Suprapubic skin (tissue), 4 donors: Measurements from ENCODE around the gene UACA. TPM values are rescaled to one million over a fixed set of nuclear protein-coding genes. Genes with fewer than 3 reads are reported as not detected.

ENCODE experiments used
- DNase-seq, 2 donors: peaks; one replicate each; pipeline ENCODE4 v3.0.0-alpha.2; 2019; ENCODE audit warnings: low spot score in 2 of 2
- H3K27ac ChIP-seq: fragments of 200-600 bp; sonication (generic); one replicate; pipeline ENCODE4 v1.5.1; 2019
- H3K27me3 ChIP-seq: fragments of 200-600 bp; sonication (generic); one replicate; pipeline ENCODE4 v1.5.1; 2019
- H3K36me3 ChIP-seq: fragments of 200-600 bp; sonication (generic); one replicate; pipeline ENCODE4 v1.5.1; 2019
- H3K4me1 ChIP-seq: fragments of 200-600 bp; sonication (generic); one replicate; pipeline ENCODE4 v1.5.1; 2019
- H3K4me3 ChIP-seq: fragments of 200-600 bp; sonication (generic); one replicate; pipeline ENCODE4 v1.5.1; 2019; ENCODE audit warnings: mild to moderate bottlenecking
- H3K9me3 ChIP-seq: fragments of 200-600 bp; sonication (generic); one replicate; pipeline ENCODE4 v1.5.1; 2019
- CTCF ChIP-seq, 2 donors: fragments of 200-600 bp in 1 of 2; fragments of 450-650 bp in 1 of 2; sonication (generic) in 1 of 2; IDR thresholded peaks; one replicate each; pipeline ENCODE4 v1.5.1; 2016 to 2019; ENCODE audit warnings: antibody characterized with exemption in 2 of 2, mild to moderate bottlenecking in 1 of 2, moderate library complexity in 1 of 2
- EP300 ChIP-seq: sonication (generic); formaldehyde crosslinking; IDR thresholded peaks from one replicate; pipeline ENCODE4 v1.6.1; 2017; ENCODE audit warnings: antibody characterized with exemption
- POLR2A ChIP-seq, 2 donors: fragments of 450-650 bp; IDR thresholded peaks; one replicate each; pipeline ENCODE4 v1.6.1; 2017; ENCODE audit warnings: antibody characterized with exemption in 2 of 2, mild to moderate bottlenecking in 2 of 2, moderate library complexity in 2 of 2
- POLR2AphosphoS5 ChIP-seq, 3 donors: sonication (generic); formaldehyde crosslinking; IDR thresholded peaks; one replicate each; pipeline ENCODE4 v1.6.1; 2017; ENCODE audit warnings: antibody characterized with exemption in 3 of 3
- WGBS: methylation state at CpG from one replicate; pipeline ENCODE4 v1.1.5; 2018; 5-methylcytosine and 5-hydroxymethylcytosine counted together
- total RNA-seq, 4 donors: library from RNA; depleted of rRNA; stranded (reverse); fragments of >200 nt; gene quantifications; one replicate each; pipeline ENCODE4 v1.1.0, GENCODE V29; 2016

UACA gene
- total RNA-seq, 4 donors from 2014 or later: 23.4 to 97.8 (median 27.2) TPM

DNA sequence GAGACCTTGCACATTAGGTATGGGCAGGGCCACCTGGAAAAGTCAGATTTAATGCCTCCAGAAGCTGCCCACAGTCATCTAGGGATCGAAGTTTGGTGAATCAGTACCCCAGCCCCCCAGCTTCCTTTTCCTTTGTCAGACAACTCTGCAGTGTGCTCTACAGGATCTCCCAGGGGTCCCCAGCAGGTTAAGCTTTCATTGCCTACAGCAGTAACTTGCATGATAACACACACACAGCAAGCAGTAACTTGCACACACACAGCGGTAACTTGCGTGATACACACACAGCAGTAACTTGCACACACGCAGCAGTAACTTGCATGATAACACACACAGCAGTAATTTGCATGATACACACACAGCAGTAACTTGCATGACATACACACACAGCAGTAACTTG lies 131.3 kb downstream of the UACA start:
- no peaks in the 10 kb centered on the region for H3K9me3 ChIP-seq
- H3K4me1 ChIP-seq: peaks cover 5% of the 10 kb centered on the region
- TF ChIP-seq POLR2A (IDR thresholded peaks at IDR 0.05): no peak
- TF ChIP-seq POLR2AphosphoS5 (IDR thresholded peaks at IDR 0.05): no peak
- TF ChIP-seq EP300: no peak
- DNase-seq: no peak
- H3K4me3 ChIP-seq: no peak overlapping the region
- H3K27me3 ChIP-seq: no peaks in the 10 kb centered on the region
- 73% methylated on average over 4 of the region's 4 CpGs for WGBS
- no peak overlapping the region for H3K27ac ChIP-seq
- H3K36me3 ChIP-seq: no peaks in the 10 kb centered on the region

DNA sequence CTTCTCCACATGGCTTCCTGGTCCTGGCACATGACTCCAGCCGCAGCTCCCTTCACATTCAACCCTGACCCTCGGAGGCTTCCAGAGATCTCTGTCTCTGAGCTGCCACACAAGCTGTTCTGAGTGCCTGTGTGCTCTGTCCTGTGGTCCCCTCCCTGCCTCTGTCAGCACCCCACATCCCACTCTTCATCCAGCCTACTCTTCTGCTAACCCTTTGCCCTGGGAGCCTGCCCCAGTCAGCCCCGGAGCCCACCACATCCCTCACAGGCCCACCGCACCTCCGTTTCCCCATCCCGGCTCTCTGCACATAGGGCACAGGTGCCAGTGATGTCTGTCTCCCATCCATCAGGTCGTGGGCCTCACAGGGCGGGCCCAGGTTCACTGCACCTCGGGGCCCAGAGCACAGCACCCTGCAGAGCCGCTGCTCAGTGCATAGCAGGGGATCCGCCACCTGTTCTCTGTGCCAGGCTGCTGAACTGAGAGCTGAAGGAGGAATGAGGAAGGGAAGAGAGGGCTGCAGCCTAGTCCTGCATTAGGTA lies 133.6 kb downstream of the UACA start:
- H3K9me3 ChIP-seq: no peaks in the 10 kb centered on the region
- no peaks in the 10 kb centered on the region for H3K36me3 ChIP-seq
- no peak for DNase-seq
- TF ChIP-seq POLR2AphosphoS5 (IDR thresholded peaks at IDR 0.05) (no peak), POLR2A (IDR thresholded peaks at IDR 0.05) (no peak), EP300 (no peak), CTCF (IDR thresholded peaks at IDR 0.05) (no peak)
- H3K27ac ChIP-seq: no peak overlapping the region
- no peak overlapping the region for H3K4me3 ChIP-seq
- H3K27me3 ChIP-seq: no peaks in the 10 kb centered on the region
- 94% methylated on average over 10 of the region's 11 CpGs for WGBS
- H3K4me1 ChIP-seq: peaks cover 5% of the 10 kb centered on the region

GRCh38 chr15:70628549-70628896 lies 134.8 kb downstream of the UACA start:
- 83% methylated on average over 8 of the region's 8 CpGs for whole genome bisulfite sequencing
- TF ChIP-seq POLR2AphosphoS5 (IDR thresholded peaks at IDR 0.05) (no peak), POLR2A (IDR thresholded peaks at IDR 0.05) (no peak), EP300 (no peak), CTCF (IDR thresholded peaks at IDR 0.05) (no peak)
- DNase-seq: no peak

DNA sequence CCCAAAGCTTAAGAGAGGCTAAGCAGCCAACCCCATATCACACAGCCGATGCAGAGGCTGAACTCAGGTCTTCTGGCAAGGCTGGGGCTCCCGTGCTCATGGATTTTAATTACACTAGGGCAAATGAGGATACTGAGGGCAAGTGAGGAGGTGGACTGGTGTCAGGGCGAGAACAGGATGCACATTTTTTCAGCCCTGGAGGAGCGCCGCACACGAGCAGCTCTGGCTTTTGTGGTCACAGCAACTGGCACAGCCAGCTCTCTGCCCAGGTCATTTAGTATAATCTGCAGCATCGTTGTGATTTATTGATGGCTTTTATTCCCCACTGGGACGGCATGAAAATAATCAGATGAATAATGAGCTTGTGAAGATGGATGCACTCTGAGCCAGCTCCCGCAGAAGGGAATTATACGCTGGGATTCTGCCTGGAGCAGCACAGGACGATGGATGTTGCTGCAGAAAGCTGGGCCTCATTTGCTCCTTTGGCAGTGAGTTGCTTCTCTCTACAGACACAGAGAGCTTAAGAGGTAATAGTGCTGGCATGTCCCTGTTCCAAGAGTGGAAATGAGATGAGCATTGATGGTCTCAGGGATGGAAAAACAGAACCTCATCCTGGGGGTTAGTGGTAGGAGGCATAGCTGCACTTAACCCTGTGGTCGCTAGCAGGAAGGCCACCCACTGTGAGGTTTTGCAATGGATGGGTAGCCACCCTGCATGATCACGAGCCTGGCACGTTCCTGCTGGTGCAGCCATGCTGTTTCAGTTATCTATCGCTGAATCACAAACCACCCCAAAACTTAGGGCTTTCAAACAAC lies 135.4 kb downstream of the UACA start:
- Histone ChIP-seq H3K27me3 (no peaks in the 10 kb centered on the region), H3K4me1 (peaks cover 5% of the 10 kb centered on the region), H3K4me3 (no peak overlapping the region), H3K9me3 (peaks cover 5% of the 10 kb centered on the region), H3K36me3 (no peaks in the 10 kb centered on the region), H3K27ac (peak overlapping the region; percentile 34)
- TF ChIP-seq POLR2A (IDR thresholded peaks at IDR 0.05): no peak
- no peak for TF ChIP-seq EP300
- TF ChIP-seq CTCF (IDR thresholded peaks at IDR 0.05): no peak
- TF ChIP-seq POLR2AphosphoS5 (IDR thresholded peaks at IDR 0.05): no peak
- 52% methylated on average over 10 of the region's 15 CpGs for WGBS
- no peak for DNase-seq

More at GRCh38 chr15:70628549-70628896, 134.8 kb downstream of the UACA start:
- Histone ChIP-seq H3K4me1 (peaks cover 5% of the 10 kb centered on the region), H3K4me3 (no peak overlapping the region), H3K27me3 (no peaks in the 10 kb centered on the region), H3K27ac (no peak overlapping the region), H3K9me3 (no peaks in the 10 kb centered on the region), H3K36me3 (no peaks in the 10 kb centered on the region)

- Histone ChIP-seq H3K4me3 (no peak overlapping the region), H3K4me1 (peaks cover 5% of the 10 kb centered on the region), H3K27ac (peak overlapping the region; percentile 34), H3K27me3 (no peaks in the 10 kb centered on the region), H3K9me3 (peaks cover 5% of the 10 kb centered on the region), H3K36me3 (no peaks in the 10 kb centered on the region)
- 77% methylated on average over 7 of the region's 7 CpGs for WGBS
- TF ChIP-seq POLR2AphosphoS5 (IDR thresholded peaks at IDR 0.05) (no peak), POLR2A (IDR thresholded peaks at IDR 0.05) (no peak), EP300 (no peak), CTCF (IDR thresholded peaks at IDR 0.05) (no peak)
- no peak for DNase-seq
Observed at GRCh38 chr15:70627322-70627721, 136.0 kb downstream of the UACA start.
